GM21423 (cell line): ENCODE data around the gene ABHD18.
"Not testable (repeated sequence)": the region's sequence is repeated elsewhere in the genome, so short reads cannot be mapped to it uniquely, and the experiment has no call there.

Source experiments
- ATAC-seq: cut with Tn5 transposase; IDR thresholded peaks from one replicate; pipeline ENCODE4 v1.9.1; 2021; ENCODE audit warnings: mild to moderate bottlenecking, moderate library complexity; ENCODE audit not compliant: unreplicated experiment

ABHD18 gene

DNA sequence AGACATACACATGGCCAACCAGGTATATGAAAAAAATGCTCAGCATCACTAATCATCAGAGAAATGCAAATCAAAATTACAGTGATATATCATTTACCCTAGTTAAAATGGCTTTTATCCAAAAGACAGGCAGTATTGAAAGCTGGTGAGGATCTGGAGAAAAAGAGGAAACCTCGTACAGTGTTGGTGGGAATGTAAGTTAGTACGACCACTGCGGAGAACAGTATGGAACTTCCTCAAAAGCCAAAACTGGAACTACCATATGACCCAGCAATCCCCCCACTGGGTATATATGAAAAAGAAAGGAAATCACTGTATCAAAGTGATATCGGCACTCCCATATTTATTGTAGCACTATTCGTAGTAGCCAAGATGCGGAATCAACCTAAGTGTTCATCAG is 23.4 kb downstream of the ABHD18 start:
- ATAC-seq = no peak

DNA sequence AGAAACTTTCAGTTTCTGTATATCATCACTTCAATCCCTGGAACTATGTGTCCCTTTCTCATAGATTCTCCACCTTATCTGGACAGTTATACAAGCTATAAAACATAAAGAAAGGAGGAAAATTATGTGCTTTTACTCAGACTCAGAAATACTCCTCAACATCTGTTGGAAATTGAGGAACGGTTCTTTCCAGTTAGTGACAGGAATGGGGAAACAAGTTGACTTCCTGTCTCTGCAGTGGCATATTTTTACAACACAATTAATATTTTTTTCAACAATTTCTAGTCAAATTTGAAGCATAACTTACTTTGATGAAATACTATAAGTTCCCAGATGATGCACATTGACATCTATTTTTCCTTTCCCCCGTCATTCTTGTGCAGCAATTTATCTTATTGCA is 27.9 kb downstream of the ABHD18 start:
- ATAC-seq = no peak

DNA sequence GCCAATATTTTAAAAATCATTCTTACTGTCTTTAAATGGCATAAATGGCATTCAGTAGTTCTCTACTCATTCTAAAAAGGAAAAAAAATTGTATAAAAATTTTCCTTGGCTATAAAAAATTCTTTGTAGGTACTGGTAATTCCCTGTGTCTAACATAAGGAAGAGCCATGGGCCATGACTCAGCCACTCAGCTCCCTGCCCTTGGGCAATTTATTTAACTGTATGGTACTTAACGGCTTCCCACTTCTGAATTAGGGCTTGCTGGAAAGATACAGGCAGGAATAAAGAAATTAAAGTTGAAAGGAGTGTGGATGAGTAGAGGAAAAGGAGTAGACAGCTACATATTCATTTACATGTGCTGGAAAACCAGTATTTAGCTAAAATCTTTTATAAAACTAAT is 30.6 kb downstream of the ABHD18 start:
- ATAC-seq = no peak

DNA sequence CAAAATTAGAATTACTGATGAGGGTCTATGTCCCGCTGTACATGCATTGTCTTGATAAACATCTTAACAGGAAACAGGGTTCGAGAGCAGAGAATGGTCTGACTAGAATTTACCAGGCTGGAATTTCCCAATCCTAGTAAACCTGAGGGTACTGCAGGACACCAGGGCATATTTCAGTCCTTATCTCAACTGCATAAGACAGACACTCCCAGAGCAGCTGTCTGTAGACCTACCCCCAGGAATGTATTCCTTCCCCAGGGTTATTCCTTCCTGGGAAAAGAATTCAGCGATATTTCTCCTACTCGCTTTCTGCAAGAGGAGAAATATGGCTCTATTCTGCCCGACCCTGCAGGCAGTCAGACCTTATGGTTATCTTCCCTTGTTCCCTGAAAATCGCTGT is 31.3 kb downstream of the ABHD18 start:
- ATAC-seq = not testable (repeated sequence)

DNA sequence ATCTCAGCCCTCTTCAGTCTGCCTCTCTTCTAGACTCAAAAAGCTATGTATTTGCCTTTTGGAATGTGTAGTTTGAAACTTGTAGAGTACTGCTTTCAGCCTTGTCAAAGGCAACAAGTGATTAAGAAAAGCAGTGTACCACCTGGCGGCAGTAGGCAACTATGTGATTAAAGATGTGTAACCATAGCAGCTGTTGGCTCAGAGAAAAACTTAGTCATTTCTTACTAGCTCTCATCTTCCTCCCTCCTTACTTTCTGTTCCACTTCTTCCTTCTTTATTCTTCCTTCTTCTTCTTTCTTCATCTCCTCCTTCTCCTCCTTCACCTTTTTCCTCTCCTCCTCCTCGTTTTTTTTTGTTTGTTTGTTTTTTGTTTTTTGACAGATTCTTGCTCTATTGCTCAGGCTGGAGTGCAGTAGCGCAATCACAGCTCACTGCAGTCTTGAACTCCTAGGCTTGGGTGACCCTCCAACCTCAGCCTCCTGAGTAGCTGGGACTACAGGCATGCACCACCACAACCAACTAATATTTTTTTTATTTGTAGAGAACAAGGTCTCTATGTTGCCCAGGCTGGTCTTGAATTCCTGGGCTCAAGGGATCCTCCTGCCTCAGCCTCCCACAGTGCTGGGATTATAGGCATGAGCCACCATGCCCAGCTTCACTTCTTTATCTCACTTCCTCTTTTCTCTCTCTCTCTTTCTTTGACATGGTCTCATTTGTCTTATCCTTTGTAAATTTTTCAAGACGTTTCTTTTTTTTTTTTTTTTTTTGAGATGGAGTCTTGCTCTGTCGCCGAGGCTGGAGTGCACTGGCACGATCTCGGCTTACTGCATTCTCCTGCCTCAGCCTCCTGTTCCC is 32.6 kb downstream of the ABHD18 start:
- ATAC-seq = peak; percentile 95

DNA sequence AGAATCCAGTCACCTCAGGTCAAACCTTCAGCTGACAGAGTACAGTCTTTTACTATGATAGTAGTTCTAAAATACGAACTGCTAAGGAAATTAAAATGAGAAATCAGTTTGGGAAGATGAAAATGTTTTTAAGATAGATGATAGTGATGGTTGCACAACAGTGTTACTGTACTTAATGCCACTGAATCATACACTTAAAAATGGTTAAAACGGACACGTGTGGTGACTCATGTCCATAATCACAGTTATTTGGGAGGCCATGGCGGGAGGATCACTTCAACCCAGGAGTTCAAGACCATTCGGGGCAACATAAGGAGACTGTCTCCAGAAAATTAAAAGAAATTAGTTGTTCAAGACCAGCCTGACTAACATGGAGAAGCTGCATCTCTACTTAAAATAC is 41.4 kb downstream of the ABHD18 start:
- ATAC-seq = no peak

DNA sequence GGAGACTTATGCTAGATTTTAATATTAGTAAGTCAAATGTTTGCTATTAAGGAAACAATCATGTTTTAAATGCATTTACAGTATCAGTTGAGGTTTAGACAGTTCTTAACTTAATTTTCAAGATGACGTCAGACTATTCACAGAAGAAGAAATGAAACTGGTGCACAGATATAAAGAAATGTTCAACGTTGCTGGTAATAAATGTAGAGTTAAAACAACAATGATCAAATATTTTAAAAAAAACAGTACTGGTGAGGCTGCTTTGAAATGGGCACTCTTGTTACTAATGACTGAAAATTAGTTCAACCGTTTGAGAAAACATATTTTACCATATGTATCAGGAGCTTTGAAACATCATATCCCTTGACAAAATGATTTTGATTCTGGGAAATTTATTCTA is 44.2 kb downstream of the ABHD18 start:
- ATAC-seq = no peak

DNA sequence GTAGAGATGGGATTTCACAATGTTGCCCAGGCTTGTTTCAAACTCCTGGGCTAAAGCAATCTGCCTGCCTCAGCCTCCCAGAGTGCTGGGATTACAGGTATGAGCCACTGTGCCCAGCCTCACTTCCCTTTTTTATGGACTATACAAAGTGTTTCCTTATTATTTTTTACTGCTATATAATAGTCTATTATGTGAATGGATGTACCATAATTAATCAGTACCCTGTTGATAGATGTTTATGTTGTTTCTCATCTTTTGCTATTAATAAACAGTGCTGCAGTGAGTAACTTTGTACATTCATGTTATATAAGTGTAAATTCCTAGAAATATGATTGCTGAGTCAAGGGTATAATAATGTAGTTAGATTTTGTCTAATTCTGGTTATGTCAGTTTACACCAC is 60.1 kb downstream of the ABHD18 start:
- no peak for ATAC-seq

DNA sequence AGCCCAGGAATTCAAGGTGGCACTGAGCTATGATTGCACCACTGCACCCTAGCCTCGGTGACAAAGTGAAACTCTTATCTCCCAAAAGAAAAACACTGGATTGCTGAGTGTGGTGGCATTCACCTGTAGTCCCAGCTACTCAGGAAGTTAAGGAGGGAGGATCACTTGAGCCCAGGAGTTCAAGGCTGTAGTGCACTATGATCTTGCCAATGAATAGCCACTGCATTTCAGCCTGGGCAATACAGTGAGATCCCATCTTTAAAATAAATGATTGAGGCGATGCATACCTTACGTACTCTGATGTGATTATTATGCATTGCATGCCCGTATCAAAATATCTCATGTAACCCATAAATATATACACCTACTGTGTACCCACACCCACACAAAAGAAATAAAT is 64.7 kb downstream of the ABHD18 start:
- no peak for ATAC-seq

DNA sequence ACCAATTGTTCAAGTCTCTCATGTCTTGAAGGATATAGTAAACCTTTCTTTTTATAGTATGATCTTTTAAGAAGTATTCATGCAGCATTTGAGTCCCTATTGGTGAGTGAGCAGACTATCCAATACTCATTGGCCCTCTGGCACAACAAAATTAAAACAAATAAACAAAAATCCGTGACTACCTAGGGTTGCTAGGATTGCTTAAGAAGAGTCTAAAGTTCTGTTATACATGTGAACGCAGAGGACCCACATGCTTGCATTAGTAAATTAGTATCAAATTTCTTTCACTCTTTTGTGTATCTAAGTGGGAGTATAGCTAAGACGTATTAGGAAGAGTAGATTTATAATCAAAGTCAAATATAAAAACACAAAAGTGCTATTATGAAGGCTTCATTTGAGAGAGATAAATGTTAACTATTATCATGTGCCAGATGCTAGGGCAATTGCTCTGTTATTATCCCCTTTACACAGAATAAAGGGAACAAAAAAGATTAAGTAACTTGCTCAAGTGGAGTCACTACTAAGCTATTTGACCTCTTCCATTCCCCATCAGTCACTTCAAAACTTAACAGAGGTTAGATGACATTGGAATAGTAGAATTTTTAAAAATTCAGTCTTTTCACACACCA is 66.7 kb downstream of the ABHD18 start:
- ATAC-seq = no peak

DNA sequence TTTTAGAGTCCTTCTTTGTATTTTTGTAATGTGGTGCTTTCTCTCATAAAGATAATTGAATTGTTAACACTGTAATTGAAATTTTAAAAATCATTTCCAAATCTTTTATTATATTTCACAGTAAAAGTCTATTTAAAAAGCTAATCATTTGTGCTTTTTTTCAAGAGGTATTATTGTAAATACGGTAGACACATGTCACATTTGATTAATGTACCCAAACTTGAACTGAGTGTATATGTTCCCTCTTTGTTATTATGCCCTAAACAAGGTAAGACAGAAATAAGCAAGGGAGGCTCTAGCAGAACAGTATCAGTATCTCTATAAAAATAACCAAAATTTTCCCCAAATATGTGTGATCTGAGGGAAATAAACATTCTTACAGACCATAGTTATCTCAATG is 74.4 kb downstream of the ABHD18 start:
- no peak for ATAC-seq

DNA sequence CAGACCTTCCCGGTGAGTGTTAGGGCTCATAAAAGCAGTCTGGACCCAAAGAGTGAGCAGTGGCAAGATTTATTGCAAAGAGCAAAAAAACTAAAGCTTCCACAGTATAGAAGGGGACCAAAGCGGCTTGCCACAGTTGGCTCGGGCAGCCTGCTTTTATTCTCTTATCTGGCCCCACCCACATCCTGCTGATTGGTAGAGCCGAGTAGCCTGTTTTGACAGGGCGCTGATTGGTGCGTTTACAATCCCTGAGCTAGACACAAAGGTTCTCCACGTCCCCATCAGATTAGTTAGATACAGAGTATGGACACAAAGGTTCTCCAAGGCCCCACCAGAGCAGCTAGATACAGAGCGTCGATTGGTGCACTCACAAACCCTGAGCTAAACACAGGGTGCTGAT is 81.8 kb downstream of the ABHD18 start:
- ATAC-seq = not testable (repeated sequence)

DNA sequence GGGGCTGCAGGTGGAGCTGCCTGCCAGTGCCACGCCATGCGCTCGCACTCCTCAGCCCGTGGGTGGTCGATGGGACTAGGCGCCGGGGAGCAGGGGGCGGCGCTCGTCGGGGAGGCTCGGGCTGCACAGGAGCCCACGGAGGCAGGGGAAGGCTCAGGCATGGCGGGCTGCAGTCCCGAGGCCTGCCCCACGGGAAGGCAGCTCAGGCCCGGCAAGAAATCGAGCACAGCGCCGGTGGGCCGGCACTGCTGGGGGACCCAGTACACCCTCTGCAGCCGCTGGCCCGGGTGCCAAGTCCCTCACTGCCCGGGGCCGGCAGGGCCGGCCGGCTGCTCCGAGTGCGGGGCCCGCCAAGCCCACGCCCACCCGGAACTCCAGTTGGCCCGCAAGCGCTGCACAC is 82.3 kb downstream of the ABHD18 start:
- ATAC-seq = not testable (repeated sequence)

DNA sequence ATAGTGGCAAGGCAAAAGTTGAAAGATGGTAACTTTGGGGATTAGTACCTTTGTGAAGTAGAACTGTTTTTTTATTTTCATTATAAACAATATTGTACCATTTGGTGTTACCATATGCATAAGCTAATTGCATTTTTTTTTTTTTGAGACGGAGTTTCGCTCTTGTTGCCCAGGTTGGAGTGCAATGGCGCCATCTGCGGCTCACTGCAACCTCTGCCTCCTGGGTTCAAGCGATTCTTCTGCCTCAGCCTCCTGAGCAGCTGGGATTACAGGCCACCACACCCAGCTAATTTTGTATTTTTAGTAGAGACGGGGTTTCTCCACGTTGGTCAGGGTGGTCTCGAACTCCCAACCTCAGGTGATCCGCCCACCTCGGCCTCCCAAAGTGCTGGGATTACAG is 86.0 kb downstream of the ABHD18 start:
- not testable (repeated sequence) for ATAC-seq

DNA sequence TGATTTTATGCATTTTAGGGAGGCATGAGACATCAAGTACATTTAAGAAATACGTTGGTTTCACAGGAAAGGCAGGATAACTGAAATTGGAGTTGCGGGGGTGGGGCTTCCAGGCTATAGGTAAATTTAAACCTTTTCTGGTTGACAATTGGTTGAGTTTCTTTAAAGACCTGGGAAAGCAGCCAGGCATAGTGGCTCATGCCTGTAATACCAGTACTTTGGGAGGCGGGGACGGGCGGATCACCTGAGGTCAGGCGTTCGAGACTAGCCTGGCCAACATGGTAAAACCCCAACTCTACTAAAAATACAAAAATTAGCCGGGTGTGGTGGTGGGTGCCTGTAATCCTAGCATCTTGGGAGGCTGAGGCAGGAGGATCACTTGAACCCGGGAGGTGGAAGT is 89.7 kb downstream of the ABHD18 start:
- not testable (repeated sequence) for ATAC-seq

DNA sequence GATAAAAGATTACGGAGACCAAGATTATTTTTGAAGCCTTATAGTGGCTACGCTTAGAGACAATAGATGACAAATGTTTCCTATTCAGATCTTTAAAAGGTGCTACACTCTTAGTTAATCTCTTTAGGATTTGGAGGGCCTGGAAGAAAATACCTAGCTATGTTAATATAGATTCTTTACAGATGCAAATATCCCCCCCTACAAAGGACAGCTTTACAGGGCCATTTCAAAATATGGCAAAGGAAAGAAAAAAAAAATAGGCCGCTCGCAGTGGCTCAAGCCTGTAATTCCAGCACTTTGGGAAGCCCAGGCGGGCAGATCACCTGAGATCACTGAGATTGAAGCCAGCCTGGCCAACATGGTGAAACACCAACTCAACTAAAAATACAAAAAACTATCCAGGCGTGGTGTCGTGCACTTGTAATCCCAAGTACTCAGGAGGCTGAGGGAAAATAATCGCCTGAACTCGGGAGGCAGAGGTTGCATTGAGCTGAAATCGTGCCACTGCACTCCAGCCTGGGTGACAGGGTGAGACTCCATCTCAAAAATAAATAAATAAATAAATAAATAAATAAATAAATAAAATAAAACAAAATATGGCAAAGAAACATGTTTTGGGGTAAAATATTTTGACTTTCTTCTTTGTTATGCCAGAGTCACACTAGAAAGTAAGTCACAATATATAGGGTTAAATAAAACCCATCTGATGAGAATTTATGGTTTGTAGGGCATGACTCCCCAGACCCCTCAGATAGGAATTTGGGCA is 90.4 kb downstream of the ABHD18 start:
- ATAC-seq = not testable (repeated sequence)

DNA sequence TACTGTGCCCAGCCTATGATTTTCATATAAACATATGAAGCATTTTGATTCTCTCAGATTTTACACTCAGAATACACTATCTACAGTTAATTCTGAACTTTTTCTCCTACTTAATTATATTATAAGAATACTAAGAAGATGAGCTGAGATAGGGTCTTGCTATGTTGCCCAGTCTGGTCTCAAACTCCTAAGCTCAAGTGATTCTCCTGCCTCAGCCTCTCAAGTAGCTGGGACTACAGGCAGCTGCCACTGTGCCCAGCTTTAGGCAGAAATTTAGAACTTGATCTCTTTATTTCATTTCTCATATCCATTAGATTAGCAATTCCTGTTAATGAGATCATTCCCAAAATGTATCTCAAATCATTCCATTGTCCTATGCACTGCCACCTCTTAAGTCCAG is 91.2 kb downstream of the ABHD18 start:
- no peak for ATAC-seq

DNA sequence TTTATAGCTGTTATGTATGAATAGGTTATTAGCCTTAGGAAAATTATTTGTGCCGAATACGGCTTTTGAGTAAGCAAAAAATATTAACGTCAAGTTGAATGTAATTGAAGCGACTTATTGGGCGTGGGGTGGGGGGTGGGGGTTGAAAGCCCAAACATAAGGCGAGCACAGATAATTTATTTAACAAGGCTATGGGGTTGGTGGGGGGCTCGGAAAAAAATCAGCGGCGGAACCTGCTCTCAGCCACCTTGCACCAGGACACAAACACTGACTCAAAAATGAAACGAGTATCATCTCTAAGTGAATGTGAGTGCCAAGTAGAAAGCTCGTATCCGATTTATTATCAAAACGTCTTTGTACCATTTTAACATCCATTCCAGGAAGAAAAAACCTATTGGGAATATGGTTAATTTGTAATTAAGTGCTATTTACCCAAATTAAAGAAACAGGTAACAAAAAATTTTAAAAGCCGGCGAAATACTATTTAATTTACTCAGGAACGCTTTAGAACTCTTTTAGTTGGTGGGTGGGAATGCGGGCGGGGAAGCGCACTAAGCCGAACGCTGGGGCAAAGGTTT is 95.0 kb downstream of the ABHD18 start:
- no peak for ATAC-seq

DNA sequence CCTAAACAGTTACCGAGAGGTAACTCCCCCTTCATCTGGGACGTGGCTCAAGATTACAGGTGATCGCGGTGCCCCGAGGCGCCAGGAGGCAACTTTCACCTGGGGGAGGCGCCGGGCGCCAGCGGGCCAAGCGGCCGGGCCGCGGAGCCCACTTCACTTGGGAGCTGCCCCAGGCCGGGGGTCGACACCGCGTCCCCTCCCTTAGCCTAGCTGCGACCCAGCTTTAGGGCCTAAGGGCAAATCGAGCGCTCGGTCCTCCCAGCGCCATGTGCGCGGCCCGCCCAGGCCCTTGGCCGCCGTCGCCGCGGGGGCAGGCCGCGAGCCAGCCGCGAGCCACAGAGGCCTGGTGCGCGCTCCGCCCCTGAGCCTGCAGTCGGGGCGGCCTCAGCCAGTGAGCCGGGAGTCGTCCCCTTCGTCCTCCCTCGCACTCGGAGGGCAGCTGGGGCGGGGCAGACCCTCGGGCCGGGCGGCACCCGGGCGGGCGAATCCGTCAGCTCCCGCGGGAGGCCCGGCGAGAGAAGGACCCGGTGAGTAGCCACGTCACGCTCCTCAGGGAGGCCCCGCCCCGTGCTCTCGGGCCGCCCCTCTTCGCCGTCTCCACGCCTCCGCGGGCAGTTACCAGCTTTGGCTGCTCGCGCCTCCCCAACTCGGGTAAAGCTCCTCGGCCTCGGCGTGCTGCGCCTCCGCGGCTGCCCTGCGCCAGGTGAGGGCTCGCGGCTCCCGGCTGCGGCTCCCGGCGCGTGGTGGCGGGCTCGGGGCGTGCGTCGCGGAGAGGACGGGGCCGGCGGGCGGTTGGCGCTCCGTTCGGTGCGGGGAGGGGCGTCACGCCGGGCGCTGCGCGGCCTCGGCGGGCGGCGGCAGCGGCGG is 95.7 kb downstream of the ABHD18 start, which contains the start of gene LARP1B:
TSS of gene LARP1B (plus strand) at position 614 of the 867 bp plus-strand sequence. CDS start 13,640 bp downstream, outside the sequence.
- peak; percentile 90 for ATAC-seq
